ENCODE measurements around the gene MTPN. TPM values are rescaled to one million over a fixed set of nuclear protein-coding genes. Genes with fewer than 3 reads are reported as not detected.

Gene MTPN
- total RNA-seq, 1 donor from 2014 or later = 72.9 TPM

GRCh38 chr7:135964791-135965190 is 12.4 kb downstream of the MTPN start:
- no peak for ATAC-seq
- intact Hi-C loops (cut with DNase I) = no loop called here
- no peak for DNase-seq (ENCODE audit: missing footprints)

- DNase-seq (ENCODE audit: missing footprints) (no peak), ATAC-seq (no peak)
- intact Hi-C loops (cut with DNase I) = no loop called here
Observed at GRCh38 chr7:135964274-135964673, 12.9 kb downstream of the MTPN start.

GRCh38 chr7:135962802-135963201 is 14.4 kb downstream of the MTPN start:
- intact Hi-C loops (cut with DNase I) = no loop called here
- no peak for ATAC-seq
- no peak for DNase-seq (ENCODE audit: missing footprints)

GRCh38 chr7:135960709-135961451 is 16.3 kb downstream of the MTPN start:
- intact Hi-C loops (cut with DNase I) = no loop called here
- ATAC-seq (no peak), DNase-seq (ENCODE audit: missing footprints) (no peak)

- DNase-seq (ENCODE audit: missing footprints) (no peak), ATAC-seq (no peak)
- intact Hi-C loops (cut with DNase I) = no loop called here
Observed at GRCh38 chr7:135959646-135960363, 17.4 kb downstream of the MTPN start.

GRCh38 chr7:135958173-135958572 is 19.0 kb downstream of the MTPN start:
- no peak for ATAC-seq
- DNase-seq (ENCODE audit: missing footprints) = no peak
- intact Hi-C loops (cut with DNase I) = no loop called here

GRCh38 chr7:135957627-135958026 is 19.5 kb downstream of the MTPN start:
- no peak for DNase-seq (ENCODE audit: missing footprints)
- intact Hi-C loops (cut with DNase I) = no loop called here
- ATAC-seq = no peak

- intact Hi-C loops (cut with DNase I) = no loop called here
- ATAC-seq (no peak), DNase-seq (ENCODE audit: missing footprints) (no peak)
Observed at GRCh38 chr7:135956393-135956792, 20.8 kb downstream of the MTPN start.

GRCh38 chr7:135950972-135951371 is 26.2 kb downstream of the MTPN start:
- DNase-seq (ENCODE audit: missing footprints) (no peak), ATAC-seq (no peak)
- intact Hi-C loops (cut with DNase I) = no loop called here

GRCh38 chr7:135950429-135950828 is 26.7 kb downstream of the MTPN start:
- DNase-seq (ENCODE audit: missing footprints) (no peak), ATAC-seq (no peak)
- intact Hi-C loops (cut with DNase I) = no loop called here

- DNase-seq (ENCODE audit: missing footprints) = no peak
- intact Hi-C loops (cut with DNase I) = no loop called here
- ATAC-seq = no peak
Observed at GRCh38 chr7:135946289-135947055, 30.7 kb downstream of the MTPN start.

- intact Hi-C loops (cut with DNase I) = no loop called here
- ATAC-seq (no peak), DNase-seq (ENCODE audit: missing footprints) (no peak)
Observed at GRCh38 chr7:135944753-135945152, 32.4 kb downstream of the MTPN start.

- no peak for DNase-seq (ENCODE audit: missing footprints)
- intact Hi-C loops (cut with DNase I) = no loop called here
- ATAC-seq = no peak
Observed at GRCh38 chr7:135943134-135943879, 33.9 kb downstream of the MTPN start.

- ATAC-seq (no peak), DNase-seq (ENCODE audit: missing footprints) (no peak)
- intact Hi-C loops (cut with DNase I) = no loop called here
Observed at GRCh38 chr7:135942614-135943013, 34.5 kb downstream of the MTPN start.

- DNase-seq (ENCODE audit: missing footprints) (no peak), ATAC-seq (no peak)
- intact Hi-C loops (cut with DNase I) = no loop called here
Observed at GRCh38 chr7:135940077-135941075, 36.8 kb downstream of the MTPN start.

- intact Hi-C loops (cut with DNase I) = no loop called here
- ATAC-seq (no peak), DNase-seq (ENCODE audit: missing footprints) (no peak)
Observed at GRCh38 chr7:135939261-135939812, 37.8 kb downstream of the MTPN start.

- DNase-seq (ENCODE audit: missing footprints) (no peak), ATAC-seq (no peak)
- intact Hi-C loops (cut with DNase I) = no loop called here
Observed at GRCh38 chr7:135938563-135938962, 38.6 kb downstream of the MTPN start.

GRCh38 chr7:135938086-135938485 is 39.1 kb downstream of the MTPN start:
- no peak for ATAC-seq
- no peak for DNase-seq (ENCODE audit: missing footprints)
- intact Hi-C loops (cut with DNase I) = no loop called here
